HG03045 (cell line): ENCODE results near the gene PEX26.
"Not testable (repeated sequence)": the region's sequence is repeated elsewhere in the genome, so short reads cannot be mapped to it uniquely, and the experiment has no call there.

ENCODE experiments used
- ATAC-seq: cut with Tn5 transposase; IDR thresholded peaks from one replicate; pipeline ENCODE4 v1.9.1; 2021; ENCODE audit warnings: mild to moderate bottlenecking, moderate library complexity; ENCODE audit not compliant: unreplicated experiment

PEX26 gene

DNA sequence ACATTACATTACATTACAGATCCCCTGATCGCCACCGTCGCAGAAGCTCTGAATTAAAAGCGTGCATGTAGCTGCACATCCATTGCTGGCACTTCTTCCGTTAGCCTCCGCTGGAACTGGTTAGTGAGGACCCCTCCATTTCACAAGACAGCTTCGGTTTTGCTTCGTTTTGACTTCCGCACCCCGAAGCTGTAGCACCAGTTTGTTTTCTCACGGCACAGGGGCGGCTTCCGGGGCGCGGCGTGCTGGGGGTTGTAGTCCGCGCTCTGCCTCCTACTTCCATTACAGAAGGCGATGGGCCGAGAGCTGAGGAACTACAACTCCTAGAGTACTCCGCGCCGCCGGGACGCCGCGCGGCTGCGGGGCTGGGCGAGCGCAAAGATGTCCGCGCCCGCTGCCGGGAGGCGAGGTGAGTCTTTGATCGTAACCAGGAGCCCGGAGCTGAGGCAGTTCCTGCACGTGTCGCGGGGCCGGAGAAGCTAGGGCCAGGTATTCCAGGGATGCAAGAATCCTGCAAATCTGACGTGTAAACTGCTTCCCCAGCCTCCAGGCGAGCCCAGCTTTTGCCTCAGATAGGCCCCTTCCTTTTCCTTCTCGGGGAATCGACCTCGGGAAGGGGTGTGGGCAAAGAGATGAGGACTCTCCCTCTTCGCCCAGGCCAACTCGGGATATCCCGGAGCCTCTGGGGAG lies at the start of gene PEX26:
PEX26 (plus strand) TSS at position 352 of the 690 bp plus-strand sequence. CDS start 387 bp downstream, outside the sequence.
- ATAC-seq = peak; percentile 96

DNA sequence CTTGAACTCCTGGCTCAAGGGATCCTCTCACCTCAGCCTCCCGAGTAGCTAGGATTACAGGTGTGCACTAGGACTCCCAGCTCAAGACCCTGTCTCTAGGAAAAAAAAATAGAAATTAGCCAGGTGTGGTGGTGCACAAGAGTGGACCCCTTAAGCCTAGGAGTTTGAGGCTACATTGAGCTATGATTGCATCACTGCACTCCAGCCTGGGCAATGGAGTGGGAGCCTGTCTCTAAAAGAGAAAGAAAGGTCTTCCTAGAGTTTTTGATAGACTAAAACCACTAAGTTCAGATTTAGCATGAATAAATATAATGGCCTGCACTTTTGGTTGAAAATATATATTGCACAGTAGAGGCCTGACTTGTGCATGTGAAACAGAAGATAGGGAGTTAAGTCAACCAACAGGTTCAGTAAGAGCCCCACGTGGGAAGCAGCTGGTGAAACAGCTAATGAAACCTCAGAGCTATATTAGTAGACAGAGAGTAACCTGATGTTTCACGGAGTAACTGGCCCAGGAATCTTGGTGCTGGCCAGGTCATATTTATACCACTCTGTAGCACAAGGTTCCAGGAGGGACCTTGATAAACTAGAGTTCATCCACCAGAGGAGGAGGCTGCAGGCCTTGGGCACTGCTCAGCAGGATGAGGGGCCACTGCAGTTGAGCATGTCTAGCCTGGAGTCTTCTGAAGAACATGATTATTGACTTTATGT lies 48.8 kb upstream of the PEX26 start:
- ATAC-seq = no peak

DNA sequence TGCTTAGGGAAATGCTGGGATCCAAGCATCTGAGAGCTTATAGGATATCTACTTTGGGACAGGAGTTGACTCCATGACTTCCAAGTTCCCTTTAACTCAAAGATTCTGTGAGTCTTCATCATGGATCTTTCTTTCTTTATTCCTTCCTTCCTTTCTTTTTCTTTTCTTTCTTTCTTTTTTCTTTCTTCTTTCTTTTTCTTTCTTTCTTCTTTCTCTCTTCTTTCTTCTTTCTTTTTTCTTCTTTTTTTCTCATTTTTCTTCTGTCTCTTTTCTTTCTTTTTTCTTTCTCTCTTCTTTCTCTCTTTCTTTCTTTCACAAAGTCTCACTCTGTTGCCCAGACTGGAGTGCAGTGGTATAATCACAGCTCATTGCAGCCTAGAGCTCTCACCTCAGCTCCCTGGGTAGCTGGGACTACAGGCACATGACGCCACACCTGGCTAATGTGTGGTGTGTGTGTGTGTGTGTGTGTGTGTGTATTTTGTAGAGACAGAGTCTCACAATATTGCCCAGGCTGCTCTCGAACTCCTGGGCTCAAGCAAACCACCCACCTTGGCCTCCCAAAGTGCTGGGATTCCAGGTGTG lies 48.0 kb upstream of the PEX26 start:
- ATAC-seq = no peak

DNA sequence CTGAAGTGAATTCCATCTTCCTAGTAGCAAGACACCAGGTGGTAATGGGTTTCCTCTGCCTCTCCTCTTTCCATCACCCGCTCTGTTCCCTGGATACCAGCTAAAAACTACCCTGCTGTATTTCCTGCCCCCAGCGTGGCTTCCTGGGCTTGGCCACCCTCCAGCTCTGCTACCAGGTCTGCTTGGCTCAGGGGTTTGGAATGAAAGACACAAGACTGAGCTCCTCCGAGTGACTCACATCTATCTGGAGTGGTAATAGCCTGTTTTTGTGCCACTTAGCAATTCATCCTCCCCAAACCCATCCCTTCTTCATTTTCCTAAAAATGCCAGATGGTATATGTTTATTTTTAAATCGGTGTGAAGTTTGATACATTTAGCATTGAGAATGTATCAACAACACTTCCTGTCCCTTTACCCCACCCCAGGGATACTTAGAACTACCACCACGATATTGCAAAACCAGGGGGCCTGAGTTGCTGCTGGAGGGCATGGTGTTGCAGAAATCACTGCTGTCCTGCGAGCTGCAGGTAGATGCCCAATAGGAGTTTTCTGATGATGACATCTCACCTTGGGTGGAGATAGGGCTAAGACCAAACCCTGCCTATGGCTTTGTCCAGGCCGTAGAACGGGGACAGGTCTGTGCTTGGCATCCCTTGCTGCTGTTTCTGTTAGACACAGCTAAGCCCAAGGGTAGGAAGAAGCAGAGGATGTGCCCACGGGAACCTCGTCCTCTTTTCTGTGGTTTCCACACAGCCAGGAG lies 45.9 kb upstream of the PEX26 start:
- no peak for ATAC-seq

DNA sequence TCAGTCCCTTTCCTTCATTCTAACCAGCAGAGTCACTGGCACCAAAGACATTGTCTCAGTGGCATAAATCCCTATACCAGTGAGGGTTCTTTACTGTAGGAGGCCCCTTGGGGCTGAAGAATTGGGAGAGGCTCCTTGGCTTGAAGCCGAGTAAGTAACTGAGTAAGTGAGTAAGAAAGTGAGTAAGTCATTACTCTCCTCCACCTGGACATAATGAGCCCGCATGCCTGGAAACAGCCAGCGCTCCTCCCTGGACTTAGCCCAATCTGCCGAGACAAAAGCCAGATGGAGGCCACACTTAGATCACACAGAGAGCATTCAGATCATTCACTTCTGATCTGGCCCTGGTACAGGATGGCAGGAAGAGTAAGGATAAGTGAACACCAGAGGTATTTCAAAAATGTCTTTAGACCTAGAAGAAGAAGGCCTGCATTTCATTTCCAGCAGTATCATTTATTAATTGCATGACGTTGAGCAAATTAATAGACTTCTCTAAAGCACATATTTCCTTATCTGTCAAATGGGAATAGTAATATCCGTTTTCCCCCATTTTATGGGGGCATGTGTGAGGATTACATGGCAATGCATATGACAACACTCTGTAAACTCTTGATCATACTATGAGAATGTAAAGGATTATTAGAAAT lies 45.2 kb upstream of the PEX26 start:
- ATAC-seq = no peak

DNA sequence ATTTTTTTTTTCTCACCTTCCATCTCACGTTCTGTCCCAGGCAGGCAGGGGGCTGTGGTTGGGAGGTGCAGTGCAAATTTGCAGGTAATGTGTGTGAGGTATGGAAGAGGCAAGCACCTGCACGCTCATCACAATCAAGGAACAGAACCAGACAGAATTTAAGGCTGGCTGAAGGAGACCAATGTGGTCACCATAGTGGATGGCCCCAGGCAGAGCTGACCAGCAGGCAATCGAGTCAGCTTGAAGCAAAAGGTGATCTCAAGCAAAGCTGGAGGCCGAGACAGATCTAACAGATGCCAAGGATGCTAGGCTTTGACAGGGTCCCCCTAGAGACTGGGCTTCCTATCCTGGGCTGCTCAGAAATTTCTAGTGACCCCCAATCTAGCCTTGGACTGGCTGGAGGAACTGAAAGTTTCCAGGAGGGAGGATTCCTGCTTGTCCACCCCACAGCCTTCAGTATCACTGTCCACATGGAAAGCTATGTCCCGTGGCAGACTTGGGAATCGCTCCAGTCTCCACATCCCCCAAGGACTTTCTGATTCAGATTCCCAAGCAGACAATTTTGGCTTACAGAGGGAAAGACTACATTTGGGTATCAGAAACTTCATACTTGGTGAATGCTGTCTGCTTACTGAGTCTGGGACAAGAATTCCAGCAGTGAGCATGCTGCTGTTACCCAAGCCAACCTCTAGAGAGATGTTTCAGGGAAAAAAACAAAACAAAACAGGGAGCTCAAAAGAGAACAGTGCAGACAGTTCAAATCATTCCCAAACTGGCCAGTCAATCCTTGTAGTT lies 44.4 kb upstream of the PEX26 start:
- no peak for ATAC-seq

DNA sequence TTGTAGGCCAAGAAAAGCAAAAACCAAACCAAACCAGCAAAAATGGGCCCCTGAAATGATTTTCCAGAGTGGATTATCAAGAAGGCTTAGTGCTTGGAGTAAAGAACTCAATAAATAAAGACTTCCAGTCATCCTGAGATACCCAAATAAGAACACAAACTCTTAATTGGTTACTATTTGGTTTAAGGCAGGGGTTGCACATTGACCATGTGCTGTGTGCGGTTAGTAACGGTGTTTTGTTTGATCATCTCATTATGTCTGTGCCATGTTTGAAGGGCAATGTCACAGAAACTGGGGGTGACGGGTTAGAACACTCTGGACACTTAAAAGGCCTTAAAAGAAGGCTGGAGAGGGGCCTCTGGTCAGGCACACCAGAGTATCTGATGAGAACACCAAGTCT lies 43.7 kb upstream of the PEX26 start:
- ATAC-seq = no peak

DNA sequence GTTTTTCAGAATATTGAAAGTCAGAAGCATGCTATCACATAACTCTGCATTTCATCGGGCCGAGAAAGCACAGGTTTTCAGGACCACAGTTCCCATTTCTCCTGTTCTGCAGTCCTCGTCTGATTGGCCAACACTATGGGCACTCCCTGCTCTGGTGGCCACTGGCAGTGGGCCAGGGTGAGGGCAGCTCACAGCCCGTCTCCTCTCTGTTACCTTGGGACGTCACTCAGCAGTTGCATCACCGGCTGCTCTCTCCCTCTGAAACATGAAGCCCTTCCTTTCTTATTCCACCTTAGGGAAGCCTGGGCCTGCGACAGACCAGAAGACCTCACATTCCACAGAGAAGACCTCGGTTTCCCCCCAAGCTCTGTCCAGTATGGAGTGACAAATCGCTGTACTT lies 42.0 kb upstream of the PEX26 start:
- no peak for ATAC-seq

DNA sequence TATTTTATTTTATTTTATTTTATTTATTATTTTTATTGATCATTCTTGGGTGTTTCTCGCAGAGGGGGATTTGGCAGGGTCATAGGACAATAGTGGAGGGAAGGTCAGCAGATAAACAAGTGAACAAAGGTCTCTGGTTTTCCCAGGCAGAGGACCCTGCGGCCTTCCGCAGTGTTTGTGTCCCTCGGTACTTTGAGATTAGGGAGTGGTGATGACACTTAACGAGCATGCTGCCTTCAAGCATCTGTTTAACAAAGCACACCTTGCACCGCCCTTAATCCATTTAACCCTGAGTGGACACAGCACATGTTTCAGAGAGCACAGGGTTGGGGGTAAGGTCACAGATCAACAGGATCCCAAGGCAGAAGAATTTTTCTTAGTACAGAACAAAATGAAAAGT lies 36.9 kb upstream of the PEX26 start:
- not testable (repeated sequence) for ATAC-seq

DNA sequence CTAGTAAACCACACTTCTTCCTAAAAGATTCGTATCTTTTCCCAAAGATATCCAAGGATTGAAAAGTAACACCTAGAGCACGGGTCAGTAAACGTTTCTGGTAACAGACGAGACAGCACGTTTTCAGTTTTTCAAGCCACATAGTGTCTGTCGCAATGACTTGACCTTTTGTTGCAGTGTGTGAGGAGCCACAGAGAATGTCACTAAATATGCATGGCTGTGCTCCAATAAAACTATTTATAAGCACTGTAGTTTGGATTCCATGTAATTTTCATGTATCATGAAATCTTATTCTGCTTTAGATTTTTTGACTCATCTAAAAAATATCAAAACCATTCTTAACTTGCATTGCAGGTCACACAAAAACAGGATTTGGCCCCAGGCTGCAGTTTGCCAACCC lies 35.1 kb upstream of the PEX26 start:
- no peak for ATAC-seq

DNA sequence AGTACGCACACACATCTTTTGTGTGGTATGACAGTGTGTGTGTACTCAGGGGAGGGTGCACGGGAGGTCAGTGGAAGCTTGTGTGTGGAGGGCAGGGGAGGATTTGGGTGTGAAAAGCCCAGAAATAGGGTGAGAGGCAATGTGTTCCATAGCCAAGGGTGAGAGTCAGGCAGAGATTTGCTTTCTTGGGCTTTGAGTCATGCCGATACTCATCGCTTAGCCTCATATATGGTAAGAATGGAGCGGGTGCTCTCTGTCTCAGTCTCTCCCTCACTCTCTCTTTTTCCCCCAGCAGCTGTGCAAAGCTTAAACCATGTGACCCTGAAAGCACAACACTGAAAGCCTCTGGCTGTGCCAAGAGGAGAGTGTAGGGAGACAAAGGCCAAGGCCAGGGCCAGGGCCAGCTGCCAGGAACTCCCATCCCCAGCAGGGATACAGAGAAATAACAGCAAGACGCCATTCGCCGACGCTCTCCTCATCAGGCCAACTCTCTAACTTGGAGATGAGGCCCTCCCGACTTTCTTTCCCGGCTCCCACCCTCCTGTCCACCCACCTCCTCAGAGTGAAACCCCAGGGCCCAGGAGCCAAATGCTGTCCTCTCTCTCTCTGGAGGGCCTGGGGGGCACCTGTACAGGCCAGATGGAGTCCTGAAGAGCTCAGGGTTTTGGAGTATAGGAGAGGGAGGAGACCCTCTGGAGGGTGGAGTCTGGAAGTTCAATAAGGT lies 33.1 kb upstream of the PEX26 start:
- no peak for ATAC-seq

DNA sequence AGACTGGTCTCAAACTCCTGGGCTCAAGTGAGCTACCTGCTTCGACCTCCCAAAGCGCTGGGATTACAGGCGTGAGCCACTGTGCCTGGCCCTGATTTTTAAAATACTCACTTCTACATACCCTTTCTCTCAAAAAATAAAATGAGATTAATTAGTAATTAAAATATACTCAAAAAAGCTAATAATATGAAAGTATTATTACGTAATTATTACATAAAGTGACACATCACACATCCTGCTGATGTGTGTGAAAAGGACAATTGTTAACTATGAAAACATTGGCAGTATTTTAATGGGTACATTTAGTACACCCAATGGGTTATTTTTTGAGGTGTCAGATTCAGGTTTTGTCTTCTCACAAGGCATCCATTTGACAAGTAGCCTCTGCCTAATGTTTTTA lies 32.0 kb upstream of the PEX26 start:
- no peak for ATAC-seq

DNA sequence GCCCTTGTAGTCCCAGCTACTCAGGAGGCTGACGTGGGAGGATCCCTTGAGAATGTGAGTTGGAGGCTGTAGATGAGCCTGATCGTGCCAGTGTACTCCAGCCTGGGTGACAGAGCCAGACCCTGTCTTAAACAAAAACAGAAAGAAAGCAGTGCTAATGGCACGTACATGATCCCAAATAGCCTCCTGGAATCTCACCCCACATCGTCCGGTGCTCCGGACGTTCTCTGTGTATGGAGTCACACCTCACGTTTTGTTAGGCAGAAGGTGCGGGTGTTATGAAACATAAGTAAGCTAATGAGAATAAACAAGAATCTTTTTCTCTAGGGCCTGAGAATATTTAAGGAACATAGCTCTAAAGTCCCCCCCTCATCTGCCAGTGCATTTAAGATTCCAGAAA lies 29.7 kb upstream of the PEX26 start:
- no peak for ATAC-seq

DNA sequence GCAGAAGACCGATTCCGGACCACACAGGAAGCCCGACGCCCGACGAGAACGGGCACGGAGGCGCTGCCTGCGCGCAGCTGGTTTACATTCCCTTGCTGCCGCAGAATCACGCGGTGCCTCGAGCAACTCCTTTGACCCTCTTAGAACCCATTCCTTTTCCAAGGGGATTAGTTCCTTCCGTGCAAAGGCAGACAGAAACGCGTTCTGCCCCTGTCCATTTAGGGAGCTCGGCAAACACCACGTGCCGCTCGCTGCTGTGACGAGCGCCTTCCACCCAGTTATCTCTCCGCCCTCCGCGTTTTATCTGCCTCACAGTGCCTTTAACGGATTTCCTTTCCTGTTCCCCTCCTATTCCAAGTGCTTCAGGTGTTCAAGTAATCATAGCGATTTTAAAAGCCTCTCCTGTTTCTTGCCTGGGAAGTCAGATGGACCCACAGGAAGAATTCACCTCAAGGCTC lies 29.3 kb upstream of the PEX26 start:
- ATAC-seq = no peak

DNA sequence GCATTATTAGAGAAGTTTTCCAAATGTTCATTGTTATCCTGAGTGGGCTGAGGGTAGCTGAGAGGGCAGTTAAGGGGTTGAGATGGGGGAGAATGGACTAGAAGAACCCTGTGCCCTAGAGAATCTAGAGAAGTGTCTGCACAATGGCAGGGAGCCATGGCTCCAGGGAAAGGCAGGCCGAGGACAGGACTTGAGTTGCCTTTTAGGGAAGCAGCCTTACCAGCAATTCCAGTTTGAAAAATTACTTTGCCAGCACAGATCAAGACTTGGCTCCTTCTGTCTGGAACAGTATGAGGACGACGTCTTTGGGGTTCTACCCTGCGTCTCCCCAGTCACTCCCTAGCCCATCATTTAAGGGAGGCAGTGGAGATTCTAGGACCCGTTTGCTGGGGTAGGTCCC lies 27.7 kb upstream of the PEX26 start:
- no peak for ATAC-seq

DNA sequence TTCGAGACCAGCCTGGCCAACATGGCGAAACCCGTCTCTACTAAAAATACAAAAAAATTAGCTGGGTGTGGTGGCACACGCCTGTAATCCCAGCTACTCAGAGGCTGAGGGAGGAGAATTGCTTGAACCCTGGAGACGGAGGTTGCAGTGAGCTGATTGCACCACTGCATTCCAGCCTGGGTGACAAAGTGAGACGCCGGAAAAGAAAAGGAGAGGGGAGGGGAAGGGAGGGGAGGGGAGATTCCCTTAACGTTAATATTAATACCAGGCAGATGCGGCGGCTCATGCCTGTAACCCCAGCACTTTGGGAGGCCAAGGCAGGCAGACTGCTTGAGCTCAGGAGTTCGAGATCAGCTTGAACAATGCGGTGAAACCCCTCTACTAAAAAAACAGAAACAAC lies 26.7 kb upstream of the PEX26 start:
- not testable (repeated sequence) for ATAC-seq

DNA sequence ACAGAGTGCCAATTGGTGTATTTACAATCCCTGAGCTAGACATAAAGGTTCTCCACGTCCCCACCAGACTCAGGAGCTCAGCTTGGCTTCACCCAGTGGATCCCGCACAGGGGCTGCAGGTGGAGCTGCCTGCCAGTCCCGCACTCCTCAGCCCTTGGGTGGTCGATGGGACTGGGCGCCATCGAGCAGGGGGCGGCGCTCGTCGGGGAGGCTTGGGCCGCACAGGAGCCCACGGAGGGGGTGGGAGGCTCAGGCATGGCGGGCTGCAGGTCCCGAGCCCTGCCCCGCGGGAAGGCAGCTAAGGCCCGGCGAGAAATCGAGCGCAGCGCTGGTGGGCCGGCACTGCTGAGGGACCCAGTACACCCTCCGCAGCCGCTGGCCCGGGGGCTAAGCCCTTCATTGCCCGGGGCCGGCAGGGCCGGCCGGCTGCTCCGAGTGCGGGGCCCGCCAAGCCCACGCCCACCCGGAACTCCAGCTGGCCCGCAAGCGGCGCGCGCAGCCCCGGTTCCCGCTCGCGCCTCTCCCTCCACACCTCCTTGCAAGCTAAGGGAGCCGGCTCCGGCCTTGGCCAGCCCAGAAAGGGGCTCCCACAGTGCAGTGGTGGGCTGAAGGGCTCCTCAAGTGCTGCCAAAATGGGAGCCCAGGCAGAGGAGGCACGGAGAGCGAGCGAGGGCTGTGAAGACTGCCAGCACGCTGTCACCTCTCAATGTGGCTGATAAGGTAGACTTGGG lies 24.4 kb upstream of the PEX26 start:
- not testable (repeated sequence) for ATAC-seq

DNA sequence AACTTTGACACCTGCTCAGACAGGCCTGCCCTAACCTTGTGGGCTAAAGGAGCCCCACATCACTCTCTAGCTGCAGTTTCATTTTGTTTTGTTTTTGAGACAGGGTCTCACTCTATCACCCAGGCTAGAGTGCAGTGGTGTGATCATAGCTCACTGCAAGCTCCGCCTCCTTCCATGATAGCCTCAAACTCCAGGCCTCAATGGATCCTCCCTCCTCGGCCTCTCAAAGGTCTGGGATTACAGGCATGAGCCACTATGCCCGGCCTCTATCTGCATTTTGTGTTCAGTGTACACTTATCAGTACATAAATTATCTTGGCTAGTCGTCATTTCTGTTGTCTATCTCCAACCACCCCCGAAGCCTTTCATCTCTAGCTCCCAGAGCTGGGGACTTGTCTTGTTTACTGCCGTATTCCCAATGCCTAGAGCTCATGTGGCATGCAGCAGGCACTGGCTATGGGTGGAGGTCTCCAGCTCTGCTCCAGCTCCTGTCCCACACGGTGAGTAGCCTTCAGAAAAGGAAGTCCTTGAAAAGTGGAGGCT lies 22.1 kb upstream of the PEX26 start:
- ATAC-seq = no peak
